Naive thymus-derived CD4-positive, alpha-beta T cell (primary cell): ENCODE results near the gene PCDHGC4. TPM values are rescaled to one million over a fixed set of nuclear protein-coding genes. Genes with fewer than 3 reads are reported as not detected.

Source experiments
- ATAC-seq: fragments of 150-1000 bp; cut with Tn5 transposase; 2 replicates; pipeline ENCODE4 v1.10.0; 2021; ENCODE audit warnings: mild to moderate bottlenecking, moderate library complexity
- CTCF ChIA-PET: fragments of 350-600 bp; sonication (Branson Sonifier 250); formaldehyde crosslinking; loops from one replicate; lab custom pipeline; 2021; ENCODE audit warnings: antibody characterized with exemption; lab: Charles Lee
- POLR2A ChIA-PET: fragments of 350-600 bp; sonication (Branson Sonifier 250); formaldehyde crosslinking; loops from one replicate; lab custom pipeline; 2021; ENCODE audit warnings: antibody characterized with exemption, inconsistent platforms; lab: Charles Lee
- DNase-seq, 9 donors: peaks; one replicate each; pipeline versions ENCODE4 v3.0.0 to v3.0.0-alpha.2; 2020 to 2022; ENCODE audit warnings: mixed read lengths in 1 of 9
- H3K27ac ChIP-seq: one replicate; pipeline ENCODE4 v1.7.0; 2013; ENCODE audit warnings: mild to moderate bottlenecking, low read depth, low read length, moderate library complexity
- H3K27me3 ChIP-seq, 2 donors: one replicate each; pipeline ENCODE4 v1.7.0; 2013; ENCODE audit warnings: low read length in 2 of 2, mild to moderate bottlenecking in 2 of 2, moderate library complexity in 2 of 2; ENCODE audit not compliant: control insufficient read depth in 2 of 2, insufficient read depth in 2 of 2
- H3K36me3 ChIP-seq, 3 experiments: 1 replicate in 2 of 3; 2 replicates in 1 of 3; pipeline ENCODE4 v1.7.0; 2013; ENCODE audit warnings: low read length in 3 of 3, mild to moderate bottlenecking in 3 of 3, moderate library complexity in 1 of 3; ENCODE audit not compliant: insufficient read depth in 3 of 3, control insufficient read depth in 2 of 3
- H3K4me1 ChIP-seq, 2 donors: one replicate each; pipeline ENCODE4 v1.7.0; 2013; ENCODE audit warnings: low read length in 2 of 2, mild to moderate bottlenecking in 2 of 2, moderate library complexity in 1 of 2; ENCODE audit not compliant: control insufficient read depth in 2 of 2, insufficient read depth in 2 of 2
- H3K4me3 ChIP-seq: 2 replicates; pipeline ENCODE4 v1.7.0; 2013; ENCODE audit warnings: mild to moderate bottlenecking, low read length
- H3K9me3 ChIP-seq, 3 experiments: 1 replicate in 2 of 3; 2 replicates in 1 of 3; pipeline ENCODE4 v1.7.0; 2013; ENCODE audit warnings: low read length in 3 of 3; ENCODE audit not compliant: control insufficient read depth in 2 of 3
- H3K27ac Mint-ChIP-seq, 9 donors: one replicate each; pipeline ENCODE4 v1.8.0; 2020 to 2022; ENCODE audit warnings: mixed read lengths in 9 of 9, mild to moderate bottlenecking in 8 of 9, moderate library complexity in 5 of 9, inconsistent platforms in 2 of 9
- H3K27me3 Mint-ChIP-seq, 5 donors: one replicate each; pipeline ENCODE4 v1.8.0; 2021 to 2022; ENCODE audit warnings: mixed read lengths in 5 of 5, mild to moderate bottlenecking in 1 of 5
- H3K36me3 Mint-ChIP-seq, 5 donors: one replicate each; pipeline ENCODE4 v1.8.0; 2020 to 2022; ENCODE audit warnings: mixed read lengths in 5 of 5, mild to moderate bottlenecking in 3 of 5, inconsistent platforms in 1 of 5
- H3K4me1 Mint-ChIP-seq, 7 donors: one replicate each; pipeline ENCODE4 v1.8.0; 2020 to 2022; ENCODE audit warnings: mixed read lengths in 7 of 7, mild to moderate bottlenecking in 3 of 7, inconsistent platforms in 1 of 7
- H3K4me3 Mint-ChIP-seq, 10 donors: one replicate each; pipeline ENCODE4 v1.8.0; 2020 to 2022; ENCODE audit warnings: mild to moderate bottlenecking in 10 of 10, mixed read lengths in 10 of 10, moderate library complexity in 6 of 10, inconsistent platforms in 2 of 10
- H3K9me3 Mint-ChIP-seq, 11 donors: one replicate each; pipeline ENCODE4 v1.8.0; 2020 to 2022; ENCODE audit warnings: mixed read lengths in 11 of 11, mild to moderate bottlenecking in 4 of 11, inconsistent platforms in 1 of 11, moderate library complexity in 1 of 11
- intact Hi-C, 2 donors: fragments of 100-400 bp; cut with micrococcal nuclease; formaldehyde crosslinking; loops; one replicate each; pipeline ENCODE4 v1.15.1; 2023
- polyA plus RNA-seq, 2 donors: library from polyadenylated mRNA; unstranded; fragments of 300-500 nt; fragmentation: Illumina TruSeq; gene quantifications; one replicate each; pipeline ENCODE4 v1.2.3, GENCODE V29; 2021
- total RNA-seq, 6 experiments: library from RNA in 5 of 6; stranded (reverse) in 5 of 6; gene quantifications; 1 replicate in 5 of 6; 2 replicates in 1 of 6; pipeline ENCODE4 v1.2.3 and lab custom pipeline; 2021 to 2026

Gene PCDHGC4
- total and polyA plus RNA-seq, 7 experiments from 2014 or later, result 0.22 TPM; not detected in 6

DNA sequence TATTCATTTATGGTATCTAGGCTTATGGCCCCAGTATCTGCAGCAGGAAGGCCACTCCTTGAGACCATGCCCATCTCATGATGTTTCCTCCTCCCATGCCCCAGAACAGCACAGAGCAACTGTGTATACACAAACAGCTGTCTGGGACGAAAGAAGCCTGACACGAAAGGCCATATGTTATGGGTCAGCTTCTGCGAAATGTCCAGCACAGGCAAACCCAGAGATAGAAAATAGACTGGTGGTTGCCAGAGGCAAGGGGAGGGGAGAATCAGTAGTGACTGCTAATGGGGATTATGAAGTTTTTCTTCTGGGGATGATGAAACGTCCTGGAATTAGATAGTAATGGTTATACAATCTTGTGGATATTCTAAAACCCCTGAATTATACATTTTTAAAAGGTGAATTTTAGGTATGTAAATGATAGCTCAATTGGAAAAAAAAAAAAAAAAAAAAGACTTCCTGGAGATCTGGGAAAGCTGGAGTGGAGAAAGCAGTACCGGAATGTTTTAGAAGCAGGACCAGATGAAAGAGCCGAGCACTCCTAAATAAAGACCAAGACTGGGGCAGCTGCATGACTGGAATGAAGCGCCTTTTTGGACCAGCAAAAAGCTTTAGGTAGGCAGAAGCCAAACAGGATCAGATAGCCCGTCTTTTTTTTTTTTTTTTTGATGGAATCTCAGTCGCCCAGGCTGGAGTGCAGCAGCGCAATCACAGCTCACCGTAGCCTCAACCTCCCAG lies 33.2 kb downstream of the PCDHGC4 start:
- no peak overlapping the region for H3K27ac ChIP-seq
- Mint-ChIP-seq H3K9me3 (peaks cover 0 to 1% (median 0%) of the 10 kb centered on the region in 11 donors), H3K27me3 (no peaks in the 10 kb centered on the region), H3K4me3 (no peak overlapping the region), H3K27ac (peak overlapping the region in 3 of 9 donors; percentile 14 to 28 (median 21)), H3K36me3 (peaks cover 6 to 47% (median 22%) of the 10 kb centered on the region in 5 donors), H3K4me1 (peaks cover 13 to 41% (median 21%) of the 10 kb centered on the region in 7 donors)
- peaks cover 17 to 76% (median 41%) of the 10 kb centered on the region in 3 experiments for H3K36me3 ChIP-seq
- intact Hi-C loops, result no loop called here
- ATAC-seq, result no peak
- H3K27me3 ChIP-seq, result no peaks in the 10 kb centered on the region
- H3K4me1 ChIP-seq, result peaks cover 0 to 18% of the 10 kb centered on the region in 2 donors
- no peaks in the 10 kb centered on the region for H3K9me3 ChIP-seq
- POLR2A ChIA-PET, result interaction anchor here (0.6 to 0.7 kb wide), 2 partner anchors 87 to 246 kb away, joined by 3 read pairs; no protein-coding TSS in a partner anchor
- CTCF ChIA-PET, result interaction anchor here (0.6 to 0.8 kb wide), 6 partner anchors 19 to 261 kb away, joined by 3 to 6 read pairs (median 3); partner anchors contain the start of gene PCDHGA10
- no peak for DNase-seq
- no peak overlapping the region for H3K4me3 ChIP-seq

DNA sequence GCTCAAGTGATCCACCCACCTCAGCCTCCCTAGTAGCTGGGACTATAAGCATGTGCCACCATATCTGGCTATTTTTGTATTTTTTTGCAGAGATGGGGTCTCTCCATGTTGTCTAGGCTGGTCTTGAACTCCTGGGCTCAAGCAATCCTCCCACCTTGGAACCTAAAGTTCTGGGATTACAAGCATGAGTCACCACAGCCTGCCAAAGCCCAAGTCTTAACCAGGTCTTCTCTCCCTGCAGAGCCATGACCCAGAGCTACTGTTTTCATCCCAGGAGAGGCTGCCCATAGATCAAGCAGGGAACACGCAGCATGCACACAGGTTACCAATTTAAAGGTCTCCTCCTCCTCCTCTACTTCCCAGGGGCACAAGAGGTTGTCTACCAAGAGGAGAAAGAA lies 33.8 kb downstream of the PCDHGC4 start:
- Mint-ChIP-seq H3K27ac (peak overlapping the region in 2 of 9 donors; percentile 22 to 46), H3K4me3 (no peak overlapping the region), H3K27me3 (no peaks in the 10 kb centered on the region), H3K4me1 (peaks cover 9 to 41% (median 18%) of the 10 kb centered on the region in 7 donors), H3K9me3 (peaks cover 0 to under 1% (median 0%) of the 10 kb centered on the region in 11 donors), H3K36me3 (peaks cover 6 to 47% (median 25%) of the 10 kb centered on the region in 5 donors)
- no peak for DNase-seq
- H3K27ac ChIP-seq, result no peak overlapping the region
- no peak overlapping the region for H3K4me3 ChIP-seq
- intact Hi-C loops, result no loop called here
- no peaks in the 10 kb centered on the region for H3K27me3 ChIP-seq
- H3K4me1 ChIP-seq, result peaks cover 0 to 16% of the 10 kb centered on the region in 2 donors
- ChIA-PET CTCF (interaction anchor here (0.6 to 0.8 kb wide), 6 partner anchors 19 to 262 kb away, joined by 3 to 6 read pairs (median 3); partner anchors contain the start of gene PCDHGA10), POLR2A (interaction anchor here (0.6 to 0.7 kb wide), 2 partner anchors 86 to 247 kb away, joined by 3 read pairs; no protein-coding TSS in a partner anchor)
- ATAC-seq, result no peak
- H3K36me3 ChIP-seq, result peaks cover 21 to 81% (median 45%) of the 10 kb centered on the region in 3 experiments
- H3K9me3 ChIP-seq, result no peaks in the 10 kb centered on the region

DNA sequence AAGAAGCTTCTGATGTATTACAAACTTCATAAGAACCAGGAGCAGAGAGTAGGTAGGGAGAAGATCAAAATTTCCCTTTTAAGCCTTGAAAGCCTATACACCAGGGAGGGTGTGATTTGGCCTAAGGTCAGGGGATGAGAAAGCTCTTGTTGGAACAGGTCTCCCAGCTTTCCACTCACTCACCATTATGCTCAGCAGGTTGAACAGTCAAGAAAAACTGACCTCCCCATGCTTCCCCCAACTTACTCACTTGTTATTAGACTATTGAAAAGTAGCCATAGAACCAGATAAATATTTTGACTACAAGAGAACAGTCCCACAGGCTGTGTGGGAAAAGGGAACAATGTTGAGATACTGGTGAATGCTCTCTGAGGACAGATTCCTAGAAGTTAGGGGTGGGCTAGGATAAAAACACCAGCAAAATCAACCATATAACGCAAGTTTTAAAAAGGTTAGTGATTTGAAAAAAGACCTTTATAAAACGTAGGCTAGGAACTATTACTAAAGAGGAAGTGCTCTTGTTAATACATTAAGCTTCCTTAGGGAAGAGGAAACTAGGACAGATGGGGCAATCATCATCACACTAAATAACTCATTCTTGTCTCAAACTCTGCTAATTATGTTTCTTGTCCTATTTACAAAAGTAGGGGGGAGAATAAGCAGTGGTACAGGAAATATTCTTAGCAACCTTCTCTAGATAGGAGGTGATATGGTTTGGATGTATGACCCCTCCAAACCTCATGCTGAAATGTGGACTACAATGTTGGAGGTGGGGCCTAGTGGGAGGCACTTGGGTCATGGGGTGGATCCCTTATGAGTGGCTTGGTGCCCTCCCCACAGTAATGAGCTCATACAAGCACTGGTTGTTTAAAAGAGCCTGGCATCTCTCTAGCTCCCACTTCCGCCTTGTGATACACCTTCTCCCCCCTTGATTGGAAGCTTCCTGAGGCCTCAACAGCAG lies 35.1 kb downstream of the PCDHGC4 start:
- Mint-ChIP-seq H3K4me3 (peak overlapping the region in 1 of 10 donors; percentile 54), H3K4me1 (peaks cover 6 to 36% (median 13%) of the 10 kb centered on the region in 7 donors), H3K27ac (peak overlapping the region in 2 of 9 donors; percentile 62 to 72), H3K27me3 (no peaks in the 10 kb centered on the region), H3K9me3 (no peaks in the 10 kb centered on the region), H3K36me3 (peaks cover 6 to 55% (median 31%) of the 10 kb centered on the region in 5 donors)
- Histone ChIP-seq H3K4me3 (no peak overlapping the region), H3K9me3 (no peaks in the 10 kb centered on the region), H3K36me3 (peaks cover 28 to 90% (median 54%) of the 10 kb centered on the region in 3 experiments), H3K27me3 (no peaks in the 10 kb centered on the region), H3K4me1 (peaks cover 0 to 6% of the 10 kb centered on the region in 2 donors), H3K27ac (no peak overlapping the region)
- CTCF ChIA-PET, result interaction anchor here (0.5 to 0.8 kb wide), 2 partner anchors 45 to 91 kb away, joined by 3 read pairs; no protein-coding TSS in a partner anchor
- DNase-seq (no peak), ATAC-seq (no peak)
- POLR2A ChIA-PET, result no interaction called here
- intact Hi-C loops, result loop anchor here (5.0 kb wide), 2 partner anchors 42 to 423 kb away; no protein-coding TSS in a partner anchor

DNA sequence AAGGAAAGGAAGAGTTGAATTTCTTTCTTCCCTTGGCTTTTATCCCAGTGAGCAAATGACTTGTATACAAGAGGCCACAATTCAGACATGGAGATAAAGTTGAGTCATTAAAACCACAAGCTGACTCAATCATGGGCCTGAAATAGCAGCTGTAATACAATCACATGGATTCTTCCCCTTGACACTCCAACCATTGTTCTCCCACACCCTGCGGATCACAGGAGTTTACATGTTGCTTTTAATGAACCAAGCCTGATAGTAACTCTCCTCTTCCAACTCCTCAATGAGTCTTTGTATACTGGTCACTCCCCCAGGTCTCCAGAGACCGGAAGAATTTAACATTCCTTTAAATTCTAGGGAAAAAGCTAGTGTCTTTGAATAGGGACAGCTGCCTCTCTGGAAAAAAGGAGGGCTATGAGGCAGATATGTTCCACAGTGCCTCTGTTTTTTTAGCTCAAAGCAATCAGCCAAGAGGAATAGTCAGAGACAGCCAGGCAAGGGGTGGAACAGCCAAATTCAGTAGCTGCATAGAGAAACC lies 36.5 kb downstream of the PCDHGC4 start:
- Mint-ChIP-seq H3K27me3 (no peaks in the 10 kb centered on the region), H3K9me3 (no peaks in the 10 kb centered on the region), H3K27ac (peak overlapping the region in 4 of 9 donors; percentile 3 to 42 (median 17)), H3K4me1 (peaks cover 6 to 29% (median 16%) of the 10 kb centered on the region in 7 donors), H3K4me3 (no peak overlapping the region), H3K36me3 (peaks cover 11 to 55% (median 36%) of the 10 kb centered on the region in 5 donors)
- Histone ChIP-seq H3K4me1 (peaks cover 0 to 6% of the 10 kb centered on the region in 2 donors), H3K27me3 (no peaks in the 10 kb centered on the region), H3K27ac (no peak overlapping the region), H3K36me3 (peaks cover 28 to 98% (median 59%) of the 10 kb centered on the region in 3 experiments), H3K4me3 (no peak overlapping the region), H3K9me3 (no peaks in the 10 kb centered on the region)
- DNase-seq (no peak), ATAC-seq (peak; percentile 64)
- ChIA-PET CTCF (interaction anchor here (0.6 to 1.0 kb wide), 4 partner anchors 8 to 1367 kb away, joined by 3 to 5 read pairs (median 3); no protein-coding TSS in a partner anchor), POLR2A (interaction anchor here (0.9 kb wide), 1 partner anchor 9 kb away, joined by 3 read pairs; no protein-coding TSS in a partner anchor)
- intact Hi-C loops, result loop anchor here (5.0 kb wide), 2 partner anchors 41 to 424 kb away; no protein-coding TSS in a partner anchor

DNA sequence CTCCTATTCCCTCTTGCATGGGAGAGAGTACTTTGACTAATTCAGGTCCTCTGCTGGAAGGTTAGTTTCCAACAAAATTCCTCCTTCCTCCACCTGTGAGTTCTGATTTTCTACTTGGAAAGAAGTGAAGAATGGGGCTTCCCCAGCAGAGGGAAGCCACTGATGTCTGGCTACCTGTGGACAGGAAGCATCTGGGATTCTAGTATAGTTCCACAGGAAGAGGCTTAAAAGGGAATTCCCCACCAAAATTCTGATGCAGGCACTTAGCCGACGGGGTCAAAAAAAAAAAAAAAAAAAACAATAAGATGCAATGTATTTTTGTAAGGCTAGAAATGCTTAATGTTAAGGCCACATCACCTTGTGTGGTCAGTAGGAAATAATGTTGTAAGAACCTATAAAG lies 37.5 kb downstream of the PCDHGC4 start:
- Mint-ChIP-seq H3K9me3 (no peaks in the 10 kb centered on the region), H3K27ac (peak overlapping the region in 7 of 9 donors; percentile 4 to 76 (median 21)), H3K4me3 (no peak overlapping the region), H3K4me1 (peaks cover 6 to 28% (median 16%) of the 10 kb centered on the region in 7 donors), H3K27me3 (no peaks in the 10 kb centered on the region), H3K36me3 (peaks cover 15 to 54% (median 39%) of the 10 kb centered on the region in 5 donors)
- intact Hi-C loops, result loop anchor here (5.0 kb wide), 2 partner anchors 40 to 425 kb away; no protein-coding TSS in a partner anchor
- DNase-seq (no peak), ATAC-seq (no peak)
- ChIA-PET CTCF (interaction anchor here (0.9 to 3.9 kb wide), 3 partner anchors 9 to 36 kb away, joined by 4 to 30 read pairs (median 7); no protein-coding TSS in a partner anchor), POLR2A (no interaction called here)
- H3K36me3 ChIP-seq, result peaks cover 28 to 98% (median 69%) of the 10 kb centered on the region in 3 experiments
- H3K4me1 ChIP-seq, result peaks cover 0 to 6% of the 10 kb centered on the region in 2 donors
- H3K27ac ChIP-seq, result no peak overlapping the region
- no peaks in the 10 kb centered on the region for H3K27me3 ChIP-seq
- H3K9me3 ChIP-seq, result no peaks in the 10 kb centered on the region
- H3K4me3 ChIP-seq, result no peak overlapping the region
